NOMO-1 treated with dmso at 0.1 percent for 144 hours (cell line): ENCODE data around the gene BTD.
"Not testable (repeated sequence)": the region's sequence is repeated elsewhere in the genome, so short reads cannot be mapped to it uniquely, and the experiment has no call there.

Experiments
- DNase-seq: peaks from one replicate; lab custom pipeline; 2025; ENCODE audit not compliant: unreplicated experiment; lab: John Stamatoyannopoulos, UW

The BTD gene

DNA sequence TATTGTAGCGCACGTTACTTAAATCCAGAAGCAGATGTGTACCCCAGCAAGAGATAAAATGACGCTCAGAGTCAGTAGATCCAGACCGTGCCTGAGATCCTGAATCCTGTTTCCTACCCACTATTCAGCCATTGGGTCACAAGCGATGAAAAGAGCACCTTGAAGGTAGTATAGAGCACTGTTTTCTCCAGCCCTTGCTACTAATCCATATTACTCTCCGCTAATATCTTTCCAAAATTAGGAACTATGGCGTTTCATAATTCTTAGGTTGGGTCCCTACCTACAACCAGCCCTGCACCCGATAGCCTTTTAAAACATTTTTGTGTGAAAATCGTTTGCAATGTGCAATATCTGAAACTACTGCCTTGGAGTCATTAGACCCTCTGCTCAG is 596 bp downstream of the BTD start:
- no peak for DNase-seq

DNA sequence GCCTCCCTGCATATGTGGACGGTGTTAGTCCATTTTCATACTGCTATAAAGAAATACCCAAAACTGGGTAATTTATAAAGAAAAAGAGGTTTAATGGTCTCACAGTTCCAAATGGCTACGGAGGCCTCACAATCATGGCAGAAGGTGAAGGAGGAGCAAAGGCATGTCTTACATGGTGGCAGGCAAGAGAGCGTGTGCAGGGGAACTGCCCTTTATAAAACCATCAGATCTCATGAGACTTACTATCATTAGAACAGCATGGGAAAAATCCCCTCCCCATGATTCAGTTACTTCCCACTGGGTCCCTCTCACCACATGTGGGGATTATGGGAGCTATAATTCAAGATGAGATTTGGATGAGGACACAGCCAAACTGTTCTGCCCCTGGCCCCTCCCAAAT is 1.3 kb downstream of the BTD start:
- not testable (repeated sequence) for DNase-seq

DNA sequence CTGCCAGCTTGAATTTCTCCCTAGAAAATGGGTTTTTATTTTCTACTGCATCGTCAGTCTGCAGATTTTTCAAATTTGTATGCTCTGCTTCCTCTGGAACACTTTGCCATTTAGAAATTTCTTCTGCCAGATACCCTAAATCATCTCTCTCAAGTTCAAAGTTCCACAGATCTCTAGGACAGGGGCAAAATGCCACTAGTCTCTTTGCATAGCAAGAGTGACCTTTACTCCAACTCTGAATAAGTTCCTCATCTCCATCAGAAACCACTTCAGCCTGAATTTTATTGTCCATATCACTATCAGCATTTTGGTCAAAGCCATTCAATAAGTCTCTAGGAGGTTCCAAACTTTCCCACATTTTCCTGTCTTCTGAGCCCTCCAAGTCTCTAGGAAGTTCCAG is 3.0 kb downstream of the BTD start:
- not testable (repeated sequence) for DNase-seq

DNA sequence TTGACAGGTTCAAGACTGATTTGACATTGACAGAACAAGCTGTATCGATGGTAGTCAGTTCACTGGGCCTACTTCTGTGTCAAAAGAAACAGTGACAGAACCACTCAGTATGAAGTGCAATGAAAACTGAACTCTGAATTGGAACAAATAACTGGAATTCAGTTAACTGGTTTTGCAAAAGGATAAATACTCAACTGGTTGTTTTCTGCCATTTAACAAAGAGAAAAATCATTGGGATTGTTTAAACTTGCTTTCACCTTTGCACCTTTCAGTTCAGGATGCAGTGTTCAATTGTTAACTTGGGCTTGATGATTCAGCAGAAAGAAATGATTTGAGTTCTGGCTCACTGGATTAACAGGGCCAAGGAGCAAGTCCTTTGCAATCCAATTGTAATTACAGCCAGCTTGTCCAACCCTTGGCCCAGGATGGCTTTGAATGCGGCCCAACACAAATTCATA is 4.9 kb downstream of the BTD start:
- DNase-seq = no peak

DNA sequence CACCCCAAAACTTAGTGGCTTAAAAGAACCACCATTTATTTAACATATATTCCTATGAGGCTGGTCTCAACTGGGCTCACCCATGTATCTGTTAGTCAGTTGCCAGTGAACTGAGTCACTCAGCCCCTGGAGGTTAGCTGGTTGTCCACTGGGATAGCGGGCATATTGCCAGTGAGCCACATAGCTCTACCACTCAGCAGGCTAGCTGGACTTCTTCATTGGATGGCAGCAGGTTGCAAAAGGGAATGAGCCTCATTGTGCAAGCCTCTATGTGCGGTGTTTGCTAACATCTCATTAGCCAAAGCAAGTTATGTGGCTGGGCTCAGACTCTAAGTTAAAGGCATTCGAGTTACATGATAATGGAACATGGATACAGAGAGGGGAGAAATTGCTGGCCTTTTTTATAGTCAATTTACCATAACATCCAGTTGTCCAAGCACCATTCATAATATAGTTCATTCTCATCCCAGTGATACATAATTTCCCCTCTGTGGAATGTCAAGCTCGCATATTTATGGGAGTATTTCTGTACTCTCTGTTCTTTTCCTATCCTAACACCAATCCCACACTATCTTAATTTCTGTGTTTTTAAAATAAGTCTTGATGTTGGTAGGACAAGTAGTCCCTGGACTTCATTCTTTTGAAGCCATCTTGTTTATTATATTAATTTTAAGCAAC is 8.7 kb downstream of the BTD start:
- no peak for DNase-seq

DNA sequence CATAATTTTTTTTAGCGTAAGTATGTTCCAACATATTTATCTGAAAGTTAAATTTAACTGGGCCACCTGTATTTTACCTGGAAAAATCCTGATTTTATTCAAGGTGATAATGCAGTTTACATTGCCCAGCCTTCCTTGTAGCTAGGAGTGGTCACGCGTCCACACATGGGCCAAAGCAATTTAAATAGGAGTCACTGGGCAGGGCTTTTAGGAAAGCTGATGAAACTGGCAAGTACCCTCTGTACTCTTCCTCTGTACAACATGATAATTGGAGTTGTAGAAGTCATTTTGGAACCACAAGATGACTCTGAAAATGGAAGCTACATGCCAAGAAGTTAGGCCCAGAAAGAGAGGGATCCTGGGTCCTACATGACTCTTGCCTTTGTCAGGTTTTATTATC is 9.5 kb downstream of the BTD start:
- no peak for DNase-seq

DNA sequence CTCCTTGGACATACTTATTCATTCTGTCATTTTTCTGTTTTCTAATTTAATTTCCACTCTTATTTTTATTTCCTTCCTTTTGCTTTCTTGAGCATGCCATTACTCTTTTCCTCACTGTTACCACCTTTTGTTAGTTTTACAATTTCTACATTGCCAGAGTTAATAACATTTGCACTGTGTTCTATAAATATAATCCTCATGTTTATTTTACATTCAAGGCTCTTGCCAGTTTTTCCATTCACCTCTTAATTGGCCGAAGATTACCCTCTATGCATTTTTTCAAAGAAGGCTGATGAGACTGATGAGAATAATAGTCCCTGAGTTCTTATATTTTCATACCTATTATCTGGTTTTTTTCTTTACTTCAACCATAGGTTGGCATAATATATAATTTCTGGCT is 10.5 kb downstream of the BTD start:
- no peak for DNase-seq

DNA sequence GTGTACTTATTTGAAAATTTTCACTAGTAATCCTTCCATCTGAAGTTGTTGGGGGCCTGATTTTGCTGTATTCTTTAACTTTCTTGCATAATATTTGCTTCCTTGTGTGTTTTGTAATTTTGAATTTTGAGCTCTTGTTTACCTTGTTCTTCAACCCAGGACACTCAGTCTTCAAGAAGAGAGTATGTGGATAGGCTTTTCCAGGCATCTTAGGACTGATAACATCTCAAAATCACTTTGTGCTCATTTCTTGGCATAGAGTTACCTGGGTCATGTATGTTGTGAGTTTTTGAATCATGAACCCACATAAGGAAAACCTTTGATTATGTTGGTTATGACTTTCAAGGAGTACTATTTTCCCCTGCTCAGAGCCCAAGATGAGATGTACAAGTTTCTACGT is 13.4 kb downstream of the BTD start:
- DNase-seq = no peak

DNA sequence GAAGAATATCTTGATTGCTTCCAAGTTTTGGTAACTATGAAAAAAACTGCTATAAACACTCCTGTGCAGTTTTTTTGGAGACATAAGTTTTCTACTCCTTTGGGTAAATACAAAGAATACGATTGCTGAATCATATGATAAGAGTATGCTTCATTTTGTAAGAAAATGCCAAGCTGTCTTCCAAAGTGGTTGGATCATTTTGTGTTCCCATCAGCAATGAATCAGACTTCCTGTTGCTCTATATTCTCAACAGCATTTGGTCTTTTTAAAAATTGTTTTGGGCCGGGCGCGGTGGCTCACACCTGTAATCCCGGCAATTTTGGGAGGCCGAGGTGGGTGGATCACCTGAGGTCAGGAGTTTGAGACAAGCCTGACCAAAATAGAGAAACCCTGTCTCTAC is 14.5 kb downstream of the BTD start:
- no peak for DNase-seq

DNA sequence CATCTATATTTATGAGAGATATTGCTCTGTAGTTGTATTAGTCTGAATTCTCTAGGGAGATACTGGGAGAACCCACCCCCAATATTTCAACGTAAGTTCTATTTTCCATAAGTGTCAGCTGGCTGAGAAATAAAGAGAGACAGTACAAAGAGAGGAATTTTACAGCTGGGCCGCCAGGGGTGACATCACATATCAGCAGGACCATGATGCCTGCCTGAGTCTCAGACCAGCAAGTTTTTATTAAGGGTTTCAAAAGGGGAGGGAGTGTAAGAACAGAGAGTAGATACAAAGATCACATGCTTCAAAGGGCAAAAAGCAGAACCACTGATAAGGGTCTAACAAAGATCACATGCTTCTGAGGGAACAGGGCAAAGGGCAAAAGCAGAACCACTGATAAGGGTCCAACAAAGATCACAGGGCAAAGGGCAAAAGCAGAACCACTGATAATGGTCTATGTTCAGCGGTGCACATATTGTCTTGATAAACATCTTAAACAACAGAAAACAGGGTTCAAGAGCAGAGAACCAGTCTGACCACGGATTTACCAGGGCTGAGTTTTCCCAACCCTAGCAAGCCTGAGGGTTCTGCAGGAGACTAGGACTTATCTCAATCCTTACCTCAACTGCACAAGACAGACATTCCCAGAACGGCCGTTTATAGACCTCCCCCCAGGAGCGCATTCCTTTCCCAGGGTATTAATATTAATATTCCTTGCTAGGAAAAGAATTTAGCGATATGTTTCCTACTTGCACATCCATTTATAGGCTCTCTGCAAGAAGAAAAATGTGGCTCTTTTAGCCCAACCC is 18.3 kb downstream of the BTD start:
- not testable (repeated sequence) for DNase-seq

DNA sequence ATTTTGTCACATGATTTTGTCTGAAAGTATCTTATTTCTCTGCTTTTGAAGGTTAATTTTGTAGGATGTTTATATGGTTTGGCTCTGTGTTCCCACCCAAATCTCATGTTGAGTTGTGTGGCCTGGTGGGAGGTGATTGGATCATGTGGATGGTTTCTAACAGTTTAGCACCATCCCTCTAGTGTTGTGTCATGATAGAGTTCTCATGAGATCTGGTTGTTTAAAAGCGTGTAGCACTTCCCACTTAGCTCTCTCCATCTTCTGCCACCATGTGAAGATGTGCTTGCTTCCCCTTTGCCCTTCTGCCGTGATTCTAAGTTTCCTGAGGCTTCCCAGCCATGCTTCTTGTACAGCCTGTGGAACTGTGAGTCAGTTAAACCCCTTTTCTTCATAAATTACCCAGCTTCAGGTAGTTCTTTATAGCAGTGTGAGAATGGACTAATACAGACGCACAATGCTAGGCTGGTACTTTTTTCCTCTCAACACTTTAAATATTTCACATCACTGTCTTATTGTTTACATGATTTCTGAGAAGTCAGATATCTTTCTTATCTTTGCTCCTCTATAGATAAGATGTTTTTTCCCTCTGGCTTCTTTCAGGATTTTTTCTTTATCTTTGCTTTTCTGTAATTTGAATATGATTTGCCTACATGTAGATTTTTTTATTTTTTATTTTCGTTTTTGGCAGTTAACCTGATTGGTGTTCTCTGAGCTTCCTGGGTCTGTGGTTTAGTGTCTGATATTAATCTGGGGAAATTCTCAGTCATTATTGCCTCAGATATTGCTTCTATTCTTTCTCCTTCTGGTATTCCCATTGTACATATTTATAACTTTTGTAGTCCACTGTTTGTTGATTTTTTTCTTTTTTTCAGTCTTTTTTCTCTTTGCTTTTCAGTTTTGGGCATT is 22.2 kb downstream of the BTD start:
- DNase-seq = no peak

DNA sequence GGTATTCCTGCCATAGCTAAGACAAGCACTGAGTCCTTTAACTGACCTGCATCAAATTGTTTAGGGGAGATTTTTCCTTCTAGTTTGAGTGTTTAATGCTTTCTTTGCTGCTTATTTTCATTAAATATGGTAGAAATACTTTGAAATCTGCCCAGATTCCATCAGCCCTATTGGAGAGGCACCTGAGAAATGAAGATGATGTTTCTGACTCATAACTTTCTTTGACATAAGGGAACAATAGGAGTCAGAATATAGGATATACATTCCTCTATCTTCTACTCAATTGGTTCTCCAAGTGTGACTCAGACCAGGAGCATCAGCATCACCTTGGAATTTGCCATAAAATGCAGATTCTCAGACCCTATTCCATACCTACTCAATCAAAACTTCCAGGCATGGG is 27.4 kb downstream of the BTD start:
- DNase-seq = no peak

DNA sequence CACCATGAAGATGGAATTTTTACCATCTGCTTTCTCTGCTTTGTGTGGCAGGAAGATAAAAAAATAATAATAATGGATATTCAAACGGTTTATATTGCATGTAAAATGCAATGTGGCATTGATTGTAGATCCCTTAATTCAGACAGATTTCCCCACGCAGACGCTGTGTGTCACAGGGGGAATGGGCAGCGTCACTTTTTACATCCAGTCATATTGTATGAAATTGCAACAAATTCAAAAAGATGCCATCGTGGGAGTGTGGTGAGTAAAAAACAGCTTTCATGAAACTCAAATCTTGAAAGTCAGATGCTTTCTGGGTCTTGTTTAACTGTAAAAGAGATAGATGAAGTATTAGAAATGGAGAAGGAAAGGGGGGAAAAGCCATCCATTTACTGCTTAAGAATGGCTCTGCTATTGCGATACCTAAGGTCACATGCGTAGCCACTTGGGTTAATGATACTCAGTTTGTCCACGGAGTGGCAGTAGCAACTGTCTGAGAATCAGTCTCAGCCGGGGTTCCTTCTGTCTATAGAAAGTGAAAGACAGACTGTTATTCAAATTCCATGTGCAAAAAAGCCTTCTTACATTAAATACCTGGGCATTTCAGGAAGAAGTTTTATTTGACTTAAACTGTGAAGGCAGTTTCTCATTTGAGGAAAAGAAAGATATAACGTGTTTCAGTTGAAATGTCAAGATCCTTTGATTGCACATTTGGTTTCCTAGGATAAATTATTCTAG is 28.5 kb downstream of the BTD start:
- peak; percentile 16 for DNase-seq

DNA sequence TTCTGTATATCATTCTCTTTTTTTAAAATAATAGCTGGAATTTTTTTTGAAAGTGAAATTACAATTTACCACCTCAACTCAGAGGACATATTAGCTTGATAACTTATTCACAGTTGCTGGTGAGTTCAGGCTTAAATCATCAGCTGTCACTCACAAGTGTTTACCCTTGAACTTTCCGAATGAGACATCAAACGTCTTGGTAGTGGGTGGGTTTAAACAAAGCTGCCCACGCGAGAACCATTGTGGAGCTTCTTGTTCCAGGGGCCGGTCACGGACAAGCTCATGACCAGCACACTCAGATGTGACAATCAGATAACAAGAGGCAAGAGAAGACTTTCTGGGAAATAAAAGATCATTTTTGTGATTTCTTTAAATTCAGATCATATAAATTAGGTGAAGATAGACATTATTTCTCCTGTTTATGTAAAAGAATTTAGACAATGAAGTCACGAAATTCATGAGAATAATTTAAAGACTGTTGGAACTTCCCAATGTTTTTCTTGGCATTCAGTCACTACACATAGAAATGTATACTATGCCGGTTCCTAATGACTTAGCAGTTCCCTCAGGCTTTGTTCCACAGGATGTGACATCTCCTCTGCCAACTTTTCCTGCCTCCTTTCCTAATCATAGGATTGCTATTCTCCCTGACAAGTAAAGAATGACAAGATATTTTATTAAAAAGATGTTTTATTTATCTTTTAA is 29.3 kb downstream of the BTD start:
- no peak for DNase-seq

DNA sequence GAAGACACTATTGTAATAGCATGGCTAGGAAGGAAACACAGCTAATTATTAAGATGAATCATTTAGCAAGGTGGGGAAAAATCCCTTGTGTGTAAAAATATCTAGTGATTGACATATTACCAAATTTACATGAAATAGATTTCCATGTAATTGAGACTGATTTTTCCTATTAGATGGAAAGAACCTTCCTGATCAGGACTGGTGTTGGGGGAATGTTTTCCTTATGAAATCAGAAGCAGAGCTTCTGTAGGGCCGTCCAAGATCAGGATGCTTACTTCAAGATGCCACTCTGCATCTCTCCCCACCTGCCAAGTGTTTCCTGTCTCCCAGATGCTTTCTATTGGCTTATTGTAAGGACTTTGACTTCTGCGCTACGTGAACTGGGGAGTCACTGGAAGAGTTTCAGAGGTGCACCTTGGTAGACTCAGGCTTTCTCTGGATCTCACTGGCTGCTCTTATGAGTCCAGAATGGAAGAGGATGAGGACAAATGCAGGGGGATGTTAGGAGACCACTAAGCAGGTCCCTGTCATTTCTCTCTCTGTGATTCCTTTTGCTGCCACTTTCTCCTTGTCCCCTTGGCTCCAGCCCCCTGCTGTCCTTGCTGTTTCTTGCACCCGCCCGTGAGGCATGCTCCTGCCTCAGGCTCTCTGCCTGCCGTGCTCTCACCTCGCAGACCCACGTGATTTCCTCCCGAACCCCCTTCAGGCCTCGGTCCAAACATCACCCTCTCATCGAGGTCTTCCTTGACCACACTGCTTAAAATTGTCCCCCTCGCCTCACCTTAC is 30.1 kb downstream of the BTD start:
- no peak for DNase-seq

DNA sequence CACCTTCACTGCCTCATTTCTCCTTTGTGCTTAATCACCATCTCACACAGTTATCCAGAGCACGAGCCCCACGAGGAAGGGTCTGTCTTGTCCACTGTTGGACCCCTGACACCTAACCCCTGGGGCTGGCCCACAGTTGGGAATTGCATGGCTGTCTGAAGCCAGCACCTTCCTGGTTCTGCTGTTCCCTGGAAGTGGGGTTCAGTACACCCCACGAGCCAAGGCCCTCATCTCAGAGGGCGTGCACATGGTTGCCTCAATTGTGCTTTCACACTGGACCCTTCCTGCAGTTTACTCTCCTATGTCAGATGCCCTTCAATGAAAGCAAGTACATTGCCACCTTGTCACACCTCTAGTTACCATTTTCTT is 30.7 kb downstream of the BTD start:
- DNase-seq = no peak

DNA sequence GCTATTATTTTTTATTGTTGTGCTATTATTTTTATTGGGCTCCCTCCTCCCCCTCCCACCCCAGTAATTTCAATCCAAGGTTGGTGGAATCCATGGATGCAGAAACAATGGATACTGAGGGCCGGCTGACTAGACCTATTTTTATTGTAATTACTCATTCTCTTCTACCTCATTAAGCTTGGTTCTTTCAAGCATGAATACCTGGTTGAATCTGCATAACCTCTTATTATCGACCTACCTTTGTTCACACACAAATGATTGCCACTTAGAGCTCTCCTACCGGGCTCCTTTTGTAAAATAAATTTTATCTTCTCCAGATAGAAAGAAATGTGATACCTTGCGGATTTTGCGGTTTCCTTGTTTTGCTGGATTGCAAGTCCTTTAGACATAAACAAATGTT is 31.6 kb downstream of the BTD start:
- DNase-seq = no peak

DNA sequence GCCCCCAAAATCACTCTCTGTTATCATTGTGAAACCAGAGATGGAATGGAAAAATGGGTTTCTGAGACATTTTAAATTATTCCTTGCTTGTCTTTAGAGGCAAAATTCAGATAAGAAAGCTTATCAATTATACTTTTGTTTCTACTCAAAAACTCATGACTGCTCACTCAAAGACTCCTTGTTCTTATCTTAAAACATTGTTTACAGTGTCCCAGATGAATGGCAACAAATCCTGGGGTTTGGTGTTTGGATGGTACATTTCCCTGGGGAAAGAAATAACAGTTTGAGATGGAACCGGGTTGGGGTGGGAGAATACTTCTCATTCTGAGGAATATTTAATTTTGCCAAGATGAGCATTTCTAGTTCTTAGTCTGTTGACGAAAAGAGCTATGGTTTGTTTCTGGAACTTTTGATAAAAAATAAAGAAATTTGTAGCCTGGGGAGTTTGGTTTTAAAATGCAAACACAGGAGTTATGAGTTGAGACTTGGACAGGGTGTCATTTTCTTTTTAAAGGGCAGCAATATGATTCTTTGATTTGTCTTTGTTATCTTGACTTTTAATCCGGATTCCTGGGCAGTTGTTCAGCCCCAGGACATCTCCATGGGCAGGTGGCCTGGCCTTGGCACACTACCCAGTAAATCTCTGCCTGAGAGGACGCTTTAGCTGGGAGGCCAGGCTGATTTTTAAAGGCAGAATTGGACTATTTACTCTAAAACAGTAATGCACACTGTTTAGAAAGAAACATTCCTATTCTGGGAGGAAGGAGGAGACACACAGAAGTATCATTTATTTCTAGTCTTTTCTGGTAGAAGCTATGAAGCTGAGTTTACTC is 32.4 kb downstream of the BTD start:
- DNase-seq = no peak

DNA sequence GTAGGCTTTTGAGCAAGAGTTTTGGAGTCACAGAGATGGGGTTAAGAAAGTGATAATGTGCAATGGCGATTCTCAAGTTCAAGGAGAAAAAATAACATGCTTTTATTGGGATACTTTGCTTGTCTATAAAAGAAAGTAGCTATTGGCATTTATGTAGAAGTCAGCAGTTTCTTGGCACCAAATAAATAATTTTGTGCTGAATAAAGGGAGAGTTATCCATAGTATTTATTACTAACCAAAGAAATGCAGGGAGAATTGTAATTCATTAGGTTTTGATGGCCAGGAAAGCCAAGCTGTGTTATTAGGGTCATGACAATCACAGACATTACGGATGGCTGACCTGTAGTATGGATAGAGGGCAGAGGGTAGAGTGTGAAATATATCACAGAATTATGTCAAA is 33.1 kb downstream of the BTD start:
- no peak for DNase-seq
